Activated CD4-positive, alpha-beta T cell treated with anti-CD3 and anti-CD28 coated beads, Interleukin-2, amount 50 U/mL, for 4 hours (primary cell): ENCODE measurements around the gene MDGA2.
"Not testable (repeated sequence)": the region's sequence is repeated elsewhere in the genome, so short reads cannot be mapped to it uniquely, and the experiment has no call there.

Source experiments
- DNase-seq, 2 experiments: peaks; one replicate each; pipeline ENCODE4 v3.0.0-alpha.2; 2020

MDGA2 gene

DNA sequence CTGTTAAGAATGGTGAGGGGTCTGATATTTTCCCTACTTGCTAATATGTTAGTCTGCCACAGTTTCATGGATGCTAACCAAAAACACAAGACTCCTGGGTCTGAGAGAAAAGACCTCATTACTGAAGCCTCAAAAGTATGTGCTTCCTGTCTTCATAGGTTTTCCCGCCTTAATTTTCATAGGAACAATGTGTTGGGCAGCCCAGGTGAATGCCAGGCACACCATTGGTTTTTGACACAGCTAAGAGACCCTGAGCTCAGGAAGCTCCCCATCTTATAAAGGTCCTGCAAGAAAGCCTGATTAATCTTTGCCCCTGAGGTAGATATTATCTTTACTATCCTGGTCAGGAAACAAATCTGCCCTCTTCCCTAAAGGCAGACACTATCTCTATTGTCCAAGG is 464.1 kb downstream of the MDGA2 start:
- DNase-seq: no peak

GRCh38 chr14:47210099-47210498 is 465.3 kb downstream of the MDGA2 start:
- no peak for DNase-seq

DNA sequence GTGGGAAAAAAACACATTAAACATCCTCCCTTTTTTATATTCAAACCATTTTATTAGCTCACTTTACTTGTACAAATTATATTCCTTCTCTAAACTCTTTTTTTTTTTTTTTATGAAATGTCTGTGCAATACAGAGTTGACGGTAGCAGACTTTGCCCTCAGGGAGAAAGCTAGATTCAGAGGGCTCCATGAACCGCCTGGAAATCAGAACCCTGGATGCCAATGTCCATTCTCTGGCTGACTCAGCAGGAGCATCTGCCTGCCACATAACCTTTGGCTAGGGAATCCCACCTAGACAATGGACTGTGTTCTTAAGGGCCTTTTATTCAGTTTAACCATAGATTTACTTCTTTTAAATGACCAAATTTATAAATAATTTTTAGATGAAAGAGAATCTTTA is 467.0 kb downstream of the MDGA2 start:
- no peak for DNase-seq

- no peak for DNase-seq
Observed at GRCh38 chr14:47207617-47208016, 467.8 kb downstream of the MDGA2 start.

GRCh38 chr14:47200740-47201139 is 474.7 kb downstream of the MDGA2 start:
- DNase-seq: no peak

DNA sequence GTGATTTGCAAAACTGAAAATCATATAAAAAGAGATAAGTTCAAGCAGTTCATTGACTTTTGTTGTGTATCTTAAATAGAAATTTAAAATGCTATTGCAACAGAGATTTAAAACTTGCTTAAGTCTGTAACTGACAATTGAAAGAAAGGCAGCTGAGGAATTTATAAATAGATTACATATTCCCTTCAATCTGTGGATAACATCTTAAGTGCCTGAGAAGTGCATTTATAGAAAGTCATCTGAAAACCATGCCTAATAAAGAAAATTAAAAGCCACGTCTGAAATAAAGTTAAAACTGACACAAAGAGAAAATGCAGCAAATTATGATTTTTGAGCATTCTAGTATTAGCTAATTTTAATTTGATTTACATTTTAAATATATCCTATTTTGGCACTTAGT is 479.8 kb downstream of the MDGA2 start:
- no peak for DNase-seq

DNA sequence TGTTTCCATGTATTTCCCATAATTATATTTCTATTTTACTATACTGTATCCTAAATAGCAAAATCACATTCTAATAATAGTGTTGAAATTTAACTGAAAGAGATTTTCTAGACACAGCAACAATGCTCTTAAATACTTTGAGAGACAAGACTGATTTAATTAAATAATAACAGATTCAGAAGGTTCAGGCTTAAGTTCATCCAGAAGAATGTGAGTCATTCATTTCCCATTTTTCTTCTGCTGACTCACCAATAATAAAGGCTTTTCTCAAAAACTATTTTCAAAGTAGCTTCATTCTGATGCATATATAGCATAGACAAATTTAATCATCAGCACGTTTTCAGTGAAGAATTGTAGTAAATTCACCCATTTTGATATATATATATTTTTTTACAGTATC is 481.4 kb downstream of the MDGA2 start:
- DNase-seq: no peak

- DNase-seq: not testable (repeated sequence)
Observed at GRCh38 chr14:47192203-47192602, 483.2 kb downstream of the MDGA2 start.

- DNase-seq: no peak
Observed at GRCh38 chr14:47191700-47192099, 483.7 kb downstream of the MDGA2 start.

DNA sequence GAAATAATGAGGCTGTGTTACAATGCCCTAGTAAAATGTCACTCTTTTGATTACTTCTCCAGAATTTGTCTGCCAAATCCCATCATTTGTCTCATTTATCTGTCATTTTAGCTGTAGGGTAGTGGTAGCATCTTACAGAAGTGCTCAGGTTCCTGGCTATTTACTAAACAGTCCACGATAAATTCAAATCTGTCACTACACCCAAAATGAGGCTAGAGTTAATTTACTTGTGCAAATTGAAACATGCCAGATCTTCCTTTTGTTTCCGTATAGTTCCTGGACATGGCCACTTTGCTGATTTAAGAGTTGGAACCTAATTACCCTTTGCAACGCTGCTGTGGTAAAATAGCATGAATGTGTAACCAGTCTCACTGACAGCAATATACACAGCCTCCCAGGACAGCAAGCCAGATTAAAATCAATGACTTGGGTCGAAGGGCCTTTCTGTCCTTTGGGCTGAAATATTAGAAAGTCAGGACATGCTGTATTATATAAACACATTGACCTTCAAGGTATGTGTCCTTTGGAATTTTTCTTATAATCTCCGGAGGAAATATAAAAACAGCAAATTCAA is 485.4 kb downstream of the MDGA2 start:
- no peak for DNase-seq

DNA sequence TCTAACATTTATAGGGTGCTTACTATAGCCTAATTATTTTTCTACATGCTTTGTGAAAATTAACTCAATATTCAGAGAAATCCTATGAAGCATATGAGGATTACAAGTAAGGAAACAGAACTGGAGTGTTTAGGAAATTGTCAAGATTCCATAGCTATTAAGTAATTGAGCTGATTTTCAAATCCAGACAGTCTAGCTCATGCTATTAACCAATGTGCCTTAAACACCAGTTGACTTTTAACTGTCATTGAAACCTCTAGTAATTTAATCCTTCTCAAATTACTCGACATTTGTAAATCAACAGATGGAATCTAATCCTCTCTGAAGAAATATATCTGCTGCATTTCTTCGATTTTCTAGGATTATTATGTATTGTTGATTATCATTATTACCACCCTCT is 488.9 kb downstream of the MDGA2 start:
- DNase-seq: no peak

DNA sequence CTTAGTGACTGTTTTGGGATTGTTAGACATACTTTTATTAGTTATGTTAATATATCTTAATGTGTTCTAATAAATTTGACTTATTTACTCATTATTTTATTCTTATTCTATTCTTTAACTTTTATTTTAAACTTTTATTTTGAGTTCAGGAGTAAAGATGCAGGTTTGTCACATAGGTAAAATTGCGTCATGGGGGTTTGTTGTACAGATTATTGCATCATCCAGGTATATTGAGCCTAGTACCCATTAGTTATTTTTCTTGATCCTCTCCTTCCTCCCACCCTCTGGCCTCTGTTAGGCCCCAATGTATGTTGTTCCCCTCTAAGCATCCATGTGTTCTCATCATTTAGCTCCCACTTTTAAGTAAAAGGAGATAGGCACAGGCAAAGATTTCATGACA is 495.5 kb downstream of the MDGA2 start:
- DNase-seq: no peak

- not testable (repeated sequence) for DNase-seq
Observed at GRCh38 chr14:47171896-47172295, 503.5 kb downstream of the MDGA2 start.

DNA sequence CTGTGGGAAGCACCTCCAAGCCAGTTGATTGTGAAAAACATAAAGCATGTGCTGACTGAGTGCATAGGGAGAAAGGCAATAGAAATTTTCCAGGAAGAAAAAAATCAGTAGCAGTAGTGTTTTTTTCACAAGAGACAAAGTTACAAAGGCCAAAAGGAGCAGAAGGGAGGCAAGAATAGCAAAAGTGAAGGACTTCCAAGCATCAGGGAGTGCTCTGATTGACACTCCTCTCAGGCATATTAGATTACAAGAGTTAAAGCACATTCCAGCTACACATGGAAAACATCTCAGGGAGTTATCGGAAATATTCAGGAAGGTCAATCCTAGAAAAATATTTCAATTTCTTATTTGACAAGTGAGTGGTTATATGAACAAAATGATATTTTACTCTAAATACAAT is 508.0 kb downstream of the MDGA2 start:
- no peak for DNase-seq

GRCh38 chr14:47155395-47155794 is 520.0 kb downstream of the MDGA2 start:
- DNase-seq: no peak

DNA sequence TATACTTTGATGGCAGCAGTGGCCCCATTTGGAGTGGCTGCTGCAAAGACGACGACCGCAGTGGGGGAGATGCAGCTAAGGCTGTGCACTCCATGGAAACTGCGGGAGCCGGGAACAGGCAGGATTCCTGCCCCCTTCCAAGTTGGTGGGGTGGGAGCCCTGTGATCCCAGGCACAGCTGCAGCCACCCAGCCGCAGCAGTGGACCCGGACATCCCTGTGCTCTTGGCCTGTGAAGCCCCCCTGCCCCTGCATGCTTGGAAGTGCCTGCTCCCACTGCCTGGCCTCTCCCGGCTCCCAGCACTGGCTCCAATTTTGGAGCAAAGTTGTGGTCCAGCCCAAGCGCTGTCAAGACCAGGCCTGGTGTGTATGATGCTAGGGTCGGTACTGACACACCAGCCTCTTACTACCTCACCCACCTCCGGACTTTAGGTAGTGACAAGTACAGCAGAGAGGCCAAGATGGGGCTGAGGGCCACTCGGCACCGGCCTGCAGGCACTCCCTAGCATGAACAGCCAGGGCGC is 521.1 kb downstream of the MDGA2 start:
- no peak for DNase-seq

- no peak for DNase-seq
Observed at GRCh38 chr14:47153746-47154145, 521.7 kb downstream of the MDGA2 start.

- DNase-seq: no peak
Observed at GRCh38 chr14:47150267-47150666, 525.1 kb downstream of the MDGA2 start.

- DNase-seq: no peak
Observed at GRCh38 chr14:47149326-47149725, 526.1 kb downstream of the MDGA2 start.

DNA sequence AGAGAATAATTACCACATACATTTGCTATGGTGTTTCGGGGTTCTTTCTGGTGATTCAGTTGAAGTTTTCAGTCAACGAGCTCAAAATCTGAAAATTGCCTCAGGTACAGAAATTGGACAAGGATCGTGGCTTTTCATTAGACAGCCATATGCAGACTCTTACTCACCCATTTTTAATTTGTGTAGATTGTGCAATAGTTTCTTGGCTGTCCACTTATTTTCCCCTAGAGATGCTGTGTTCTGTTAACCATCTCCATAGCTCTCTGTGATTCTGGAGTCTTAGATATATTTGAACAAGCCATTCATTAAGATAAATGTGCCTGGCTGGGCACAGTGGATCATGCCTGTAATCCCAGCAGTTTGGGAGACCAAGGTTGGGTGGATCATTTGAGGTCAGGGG is 526.7 kb downstream of the MDGA2 start:
- DNase-seq: no peak

GRCh38 chr14:47120645-47121044 is 554.8 kb downstream of the MDGA2 start:
- DNase-seq: no peak

GRCh38 chr14:47103771-47104170 is 571.6 kb downstream of the MDGA2 start:
- DNase-seq: no peak

DNA sequence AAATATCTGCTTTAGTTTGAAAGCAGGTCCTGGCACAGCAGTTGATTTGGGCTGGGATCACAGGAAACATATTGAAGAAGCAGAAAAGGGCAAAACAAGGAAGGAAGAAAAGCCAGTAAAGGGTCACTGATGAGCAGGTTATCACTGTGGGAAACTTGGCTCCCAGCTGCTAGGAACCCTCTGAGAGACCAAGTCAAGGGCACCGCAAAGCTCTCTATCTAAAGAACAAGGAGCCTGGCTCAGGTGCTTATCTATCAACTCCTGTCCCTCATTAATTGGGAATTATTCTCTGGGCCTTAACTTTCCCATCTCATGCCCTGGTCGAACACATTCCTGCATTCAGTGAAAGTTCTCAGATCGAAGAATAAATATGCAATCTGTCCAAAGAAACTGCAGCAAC is 572.9 kb downstream of the MDGA2 start:
- no peak for DNase-seq

GRCh38 chr14:47085678-47086077 is 589.7 kb downstream of the MDGA2 start:
- DNase-seq: no peak

DNA sequence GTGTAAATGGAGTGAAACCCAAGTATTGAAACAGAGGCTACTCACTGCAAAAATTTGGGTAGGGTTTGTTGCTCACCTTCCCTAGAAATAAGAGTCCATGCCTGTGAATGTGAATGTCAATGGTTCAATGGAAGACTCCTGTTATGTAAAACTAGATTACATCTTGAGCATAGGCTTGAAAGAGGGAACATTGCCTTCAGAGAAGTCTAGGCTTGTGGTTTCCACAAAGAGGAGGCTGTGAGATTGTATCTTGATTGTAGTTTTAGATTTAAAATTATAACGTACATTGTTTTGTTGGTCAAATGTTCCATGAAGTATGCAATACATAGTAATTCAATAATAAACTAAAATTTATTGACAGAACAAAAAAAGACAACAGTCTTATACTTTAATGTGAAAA is 610.1 kb downstream of the MDGA2 start:
- DNase-seq: no peak

DNA sequence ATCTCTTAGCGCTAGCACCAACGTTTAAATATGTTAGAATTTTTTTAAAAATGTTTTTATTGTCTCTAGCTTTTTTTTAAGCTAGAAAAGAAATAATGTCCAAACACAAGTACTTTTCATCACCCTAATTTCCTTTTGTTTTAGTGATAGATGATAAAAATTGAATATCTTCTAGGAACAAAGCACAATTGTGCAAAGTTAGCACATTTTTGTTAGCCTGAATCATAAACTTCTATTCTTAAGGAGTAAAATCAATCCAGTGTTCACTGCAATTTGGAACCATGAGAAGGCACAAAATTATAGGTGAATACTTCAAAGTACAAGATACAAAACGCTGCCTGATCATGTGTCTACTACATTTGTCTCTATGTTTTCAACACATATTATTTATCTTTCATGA is 615.4 kb downstream of the MDGA2 start:
- no peak for DNase-seq
